GM19452 (cell line): ENCODE measurements around the gene BRD1.
"Not testable (repeated sequence)": the region's sequence is repeated elsewhere in the genome, so short reads cannot be mapped to it uniquely, and the experiment has no call there.

ENCODE experiments used
- ATAC-seq: cut with Tn5 transposase; IDR thresholded peaks from one replicate; pipeline ENCODE4 v1.9.1; 2021; ENCODE audit not compliant: unreplicated experiment

The BRD1 gene

DNA sequence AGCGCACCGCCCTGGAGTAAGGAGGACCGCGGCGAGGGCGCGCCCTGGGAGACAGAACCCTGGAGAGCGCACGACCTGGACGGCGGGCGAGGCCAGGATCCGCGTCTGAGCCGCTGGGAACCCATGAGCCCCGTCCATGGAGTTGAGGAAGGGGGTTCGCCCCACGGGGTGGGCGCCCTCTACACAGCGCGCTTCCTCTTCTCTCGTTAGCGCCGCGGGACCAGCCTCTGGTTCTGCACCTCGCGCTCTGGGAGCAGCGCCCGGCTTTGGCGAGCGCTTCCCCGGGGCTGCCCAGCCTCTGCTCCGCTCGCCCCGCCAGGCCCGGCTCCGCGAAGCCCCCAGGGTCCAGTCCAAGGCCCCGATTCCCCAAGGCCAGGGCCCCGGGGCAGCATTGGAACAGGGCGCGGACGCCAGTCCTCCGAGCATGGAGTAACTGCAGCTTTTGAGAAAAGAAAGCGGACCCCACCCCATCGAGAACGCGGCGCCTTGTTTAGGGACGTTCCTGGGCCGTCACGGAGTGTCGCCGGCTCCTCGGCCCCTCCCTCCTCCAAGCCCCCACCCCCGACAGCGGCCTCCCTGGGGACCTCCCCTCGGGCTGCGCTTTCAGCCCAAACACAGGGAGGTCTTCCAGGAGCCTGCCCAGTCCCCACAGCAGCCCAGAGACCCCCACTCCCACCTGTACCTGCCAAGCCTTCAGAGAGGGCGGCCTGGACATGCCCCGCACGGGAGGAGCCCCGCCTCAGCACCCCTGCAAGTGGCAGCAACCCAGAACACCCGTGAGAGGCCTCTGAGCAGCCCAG is 56.2 kb downstream of the BRD1 start:
- ATAC-seq = no peak

DNA sequence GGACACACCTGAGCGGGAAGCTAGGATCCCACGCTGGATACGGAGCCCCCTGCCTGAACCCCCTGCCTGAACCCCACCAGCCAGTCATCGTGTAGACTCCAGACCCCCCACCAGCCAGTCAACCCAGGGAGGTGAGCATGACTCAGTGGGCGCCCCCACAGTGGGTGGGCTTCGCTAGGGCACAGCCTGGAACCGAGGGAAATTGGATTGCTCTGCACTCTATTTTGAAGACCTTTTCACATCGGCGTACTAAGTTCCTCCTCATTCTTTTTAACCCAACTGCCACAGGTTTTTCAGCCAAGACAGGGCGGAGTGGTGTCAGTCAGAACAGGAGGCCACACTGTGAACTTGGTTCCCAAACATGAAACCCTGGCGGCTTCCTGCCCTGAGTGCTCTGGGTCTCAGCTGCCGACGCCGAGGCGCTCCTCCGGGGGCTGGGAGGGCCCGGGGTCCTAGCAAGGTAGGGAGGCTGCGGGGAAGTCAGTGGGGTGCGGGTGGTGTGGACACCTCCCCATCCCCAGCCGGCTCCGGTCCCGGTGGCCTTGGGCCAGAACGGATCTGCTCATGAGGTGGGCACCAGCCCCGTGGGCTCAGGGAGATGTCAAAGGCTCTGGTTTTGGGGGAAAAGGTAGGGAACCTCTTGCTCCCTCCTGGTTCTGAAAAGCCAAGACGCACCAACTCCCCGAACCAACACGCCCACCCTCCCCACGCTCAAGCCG is 57.0 kb downstream of the BRD1 start:
- no peak for ATAC-seq

DNA sequence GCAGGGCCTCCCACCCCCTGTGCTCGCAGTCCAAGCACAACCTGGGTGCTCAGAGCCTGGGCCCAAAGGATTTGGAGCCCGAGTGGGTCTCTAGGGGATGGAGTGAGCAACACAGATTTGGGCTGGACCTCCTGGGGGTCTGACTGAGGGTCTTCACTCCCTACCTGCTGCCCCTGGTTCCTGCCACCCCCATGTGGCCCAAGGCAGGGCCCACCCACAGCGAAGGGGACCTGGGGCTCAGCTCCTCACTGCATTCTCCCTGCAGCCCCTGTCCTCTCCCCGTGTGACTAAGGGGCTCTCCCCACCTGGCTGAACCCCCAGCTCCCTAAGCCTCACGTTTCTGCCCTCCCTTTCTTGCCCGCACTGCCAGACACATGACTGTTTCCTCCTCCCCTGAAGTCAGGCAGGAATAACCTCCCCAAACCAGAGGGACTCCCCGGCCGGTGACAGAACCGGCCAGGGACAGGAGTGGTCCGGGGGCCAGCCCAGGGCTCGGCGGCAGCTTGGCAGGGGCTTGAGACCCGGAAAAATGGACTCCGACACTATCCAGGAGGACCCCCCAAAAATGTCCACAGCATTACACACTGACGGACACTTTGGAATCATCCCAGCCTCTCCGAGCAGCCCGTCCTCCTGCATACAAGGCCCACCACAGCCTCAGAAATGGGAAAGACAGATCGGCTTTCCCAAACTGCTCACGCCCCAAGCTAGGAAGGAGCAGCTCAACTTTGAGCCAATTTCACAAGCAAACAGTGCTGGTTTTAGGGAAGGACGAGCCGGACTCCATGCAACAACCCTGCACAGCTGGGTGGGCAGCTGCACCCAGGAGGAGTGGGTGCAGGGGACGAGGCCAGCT is 57.8 kb downstream of the BRD1 start:
- ATAC-seq = no peak

DNA sequence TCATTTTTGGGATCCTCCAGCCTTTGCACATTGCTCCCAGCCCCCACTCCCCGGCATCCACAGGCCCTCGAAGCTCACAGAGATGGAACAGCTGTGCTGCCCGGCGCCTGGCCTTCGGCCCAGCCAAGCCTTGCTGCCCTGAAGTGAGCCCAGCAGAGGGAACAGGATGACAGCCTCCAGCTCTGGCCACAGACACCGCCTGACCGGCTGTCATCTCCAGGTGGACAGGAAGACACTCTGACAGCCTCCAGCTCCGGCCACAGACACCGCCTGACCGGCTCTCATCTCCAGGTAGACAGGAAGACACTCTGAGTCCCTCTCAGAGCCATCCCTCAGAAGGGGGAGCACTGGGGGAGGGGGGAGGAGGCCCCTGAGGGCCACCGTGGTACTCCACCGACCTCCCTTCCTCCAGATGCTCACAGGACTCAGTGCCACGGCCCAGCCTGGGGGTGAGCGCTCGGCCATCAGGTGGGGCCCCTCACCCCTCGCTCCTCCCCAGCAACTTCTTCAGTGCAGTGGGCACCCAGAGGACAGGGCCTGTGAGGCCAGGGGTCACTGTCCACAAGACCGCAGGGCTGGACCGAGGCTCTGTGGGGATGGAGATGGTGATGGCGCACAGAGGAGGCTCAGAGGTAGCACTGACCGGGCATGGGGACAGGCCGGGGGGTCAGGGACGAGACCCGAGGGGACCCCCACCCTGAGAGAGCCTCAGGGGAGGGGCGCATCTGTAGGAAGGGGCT is 58.6 kb downstream of the BRD1 start:
- ATAC-seq = no peak

DNA sequence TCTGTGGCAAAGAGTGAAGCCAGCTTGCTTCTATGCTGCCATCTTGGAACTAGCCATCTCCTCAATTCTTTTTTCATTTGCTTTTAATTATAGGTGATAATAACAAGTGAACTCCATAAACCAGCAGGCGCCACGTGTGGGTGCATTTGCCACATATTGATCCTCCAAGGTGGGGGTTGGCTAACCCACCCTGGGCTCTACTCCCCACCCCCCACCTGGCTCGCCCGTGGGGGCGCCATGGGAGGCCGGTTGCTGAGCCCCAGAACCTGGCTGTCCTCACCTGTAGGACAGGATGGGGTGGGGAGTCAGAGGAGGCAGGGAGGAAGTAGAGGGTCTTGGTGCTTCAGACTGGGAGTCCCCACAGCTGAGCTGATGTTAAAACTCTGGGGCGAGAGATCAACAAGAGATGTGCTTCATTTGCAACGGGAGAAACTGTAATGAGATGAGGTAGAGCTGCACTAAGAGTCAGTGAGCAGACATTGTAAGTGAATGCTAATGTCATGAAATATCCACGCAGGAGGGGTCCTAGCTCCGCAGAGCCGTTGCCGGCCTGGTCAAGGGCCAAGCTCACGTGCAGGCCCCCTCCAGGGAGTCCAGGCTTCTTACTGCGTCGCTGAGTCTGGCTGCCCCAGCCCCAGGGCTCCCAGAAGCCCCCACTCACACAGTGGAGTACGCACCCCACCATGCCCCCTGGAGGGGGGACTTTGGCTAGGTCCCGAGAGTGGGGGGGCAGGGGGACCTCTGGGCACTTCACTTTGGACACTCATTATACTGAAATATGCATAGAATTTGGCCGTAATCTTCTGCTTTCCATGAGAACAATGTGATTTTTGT is 59.4 kb downstream of the BRD1 start:
- no peak for ATAC-seq

DNA sequence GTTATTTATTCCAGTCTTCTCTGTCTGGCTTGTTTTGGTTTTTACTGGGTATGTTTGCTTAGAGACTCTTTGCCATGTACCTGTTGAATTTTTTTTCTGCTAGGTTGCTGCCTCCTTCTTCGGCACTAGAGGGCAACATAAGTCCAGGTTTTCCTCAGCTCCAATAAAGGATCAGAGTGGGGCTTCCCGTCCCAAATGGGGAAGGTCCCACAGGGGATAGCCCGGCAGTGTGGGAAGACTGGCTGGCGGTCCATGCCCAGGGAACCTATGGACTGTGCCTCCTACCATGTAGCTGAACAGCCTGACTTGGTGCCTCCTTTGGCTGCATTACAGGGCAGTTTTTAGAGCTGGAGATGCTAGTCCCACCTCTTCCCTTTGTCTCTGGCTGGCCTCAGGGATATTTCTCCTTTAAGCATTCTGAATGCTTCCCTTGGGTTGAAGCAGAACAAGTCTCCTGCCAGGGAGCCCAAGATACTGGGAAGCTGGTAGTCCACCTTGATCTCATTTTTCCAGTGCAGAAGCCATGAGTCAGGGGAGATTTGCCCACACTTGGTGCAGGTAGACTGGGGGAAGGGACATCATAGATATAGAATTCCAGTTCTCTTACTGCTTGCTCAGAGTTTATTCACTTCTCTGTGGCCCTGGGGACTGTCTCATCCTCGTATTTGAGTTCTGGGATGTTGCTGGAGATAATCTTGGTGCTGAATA is 60.2 kb downstream of the BRD1 start:
- no peak for ATAC-seq

DNA sequence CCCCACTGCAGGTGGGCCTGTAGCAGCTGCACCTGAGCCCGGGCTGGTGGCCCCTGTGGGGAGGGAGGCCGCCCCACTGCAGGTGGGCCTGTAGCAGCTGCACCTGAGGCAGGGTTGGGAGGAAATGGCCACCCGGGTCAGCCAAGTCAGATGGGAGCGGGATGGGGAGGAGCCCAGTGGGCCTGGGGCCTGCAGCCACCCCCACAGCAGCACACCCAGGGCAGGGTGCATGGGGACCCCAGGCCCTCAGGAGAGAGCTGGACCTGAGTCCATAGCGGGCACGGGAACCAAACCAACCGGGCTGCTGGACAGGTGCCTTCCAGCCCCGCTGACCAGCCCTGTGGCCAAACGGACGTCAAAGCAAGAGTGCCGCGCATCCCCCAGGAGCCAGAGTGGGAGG is 61.7 kb downstream of the BRD1 start:
- ATAC-seq = no peak

DNA sequence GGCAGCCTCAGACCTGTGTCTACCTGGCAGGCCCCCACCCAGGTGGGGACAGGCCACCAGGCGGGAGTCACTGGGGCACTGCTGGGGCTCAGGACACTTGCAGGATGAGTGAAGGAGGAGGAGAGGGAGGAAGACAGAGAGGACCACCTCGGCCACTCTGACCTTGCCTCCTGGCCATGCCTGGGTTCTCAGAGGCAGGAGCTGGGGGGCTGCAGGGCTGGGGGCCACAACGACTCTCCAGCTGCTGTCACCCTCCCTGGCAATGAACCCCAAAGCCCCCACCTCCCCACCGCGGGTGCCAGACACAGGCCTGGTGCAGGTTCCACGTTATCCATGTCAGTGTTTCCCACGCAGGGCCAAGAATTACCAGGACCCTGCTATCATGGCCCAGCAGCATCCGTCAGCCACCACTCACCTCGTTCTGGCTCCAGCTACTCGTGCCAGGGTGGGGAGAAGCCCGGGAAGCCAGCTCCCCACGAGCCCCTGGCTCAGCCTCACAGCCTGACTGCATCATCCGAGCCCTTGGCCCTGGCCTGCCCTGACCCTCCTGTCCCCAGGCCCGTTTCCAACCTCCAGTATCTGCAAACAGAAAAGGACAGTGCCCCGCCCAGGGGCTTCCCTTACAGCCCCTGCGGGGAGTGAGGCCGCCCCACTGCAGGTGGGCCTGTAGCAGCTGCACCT is 62.4 kb downstream of the BRD1 start:
- ATAC-seq = no peak

DNA sequence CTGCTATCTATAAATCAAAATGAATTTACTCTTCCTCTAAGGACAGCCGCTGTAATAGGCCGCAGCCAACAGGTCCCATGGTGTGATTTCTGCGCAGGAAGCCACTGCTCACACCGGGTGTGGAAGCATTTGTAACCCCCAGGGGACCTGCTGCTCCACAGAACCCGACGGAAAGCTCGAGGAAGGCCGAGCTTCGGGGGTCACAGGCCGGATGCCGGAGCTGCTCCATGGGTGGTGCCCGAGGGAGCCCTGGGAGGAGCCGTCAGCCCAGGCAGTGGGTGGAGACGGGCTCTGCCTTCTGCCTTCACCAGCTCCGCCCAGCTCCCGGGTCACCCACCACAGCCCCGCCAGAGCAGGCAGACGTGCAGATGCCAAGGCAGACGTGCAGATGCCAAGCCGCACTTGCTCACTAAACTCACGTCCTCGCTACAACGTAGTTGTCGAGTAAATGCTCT is 63.5 kb downstream of the BRD1 start:
- ATAC-seq = no peak

DNA sequence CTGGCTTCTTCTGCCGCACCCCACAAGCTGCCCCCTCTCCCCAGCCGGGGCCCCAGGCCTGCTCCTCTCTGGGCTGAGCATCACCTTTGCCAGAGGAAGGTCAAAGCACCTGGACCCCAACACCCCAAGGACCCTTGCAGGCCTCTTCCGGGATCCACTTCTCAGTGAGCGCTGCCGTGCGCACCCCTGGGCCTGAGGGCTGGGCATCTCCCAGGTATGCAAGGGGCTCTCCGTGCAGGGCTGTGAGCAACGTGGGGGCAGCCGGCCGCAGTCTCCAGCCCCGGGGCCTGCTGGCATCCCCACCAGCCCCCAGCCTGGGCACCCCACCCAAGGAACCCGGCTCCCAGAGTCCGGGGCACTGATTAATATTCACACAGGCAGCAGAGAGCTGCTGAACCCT is 64.0 kb downstream of the BRD1 start:
- no peak for ATAC-seq

DNA sequence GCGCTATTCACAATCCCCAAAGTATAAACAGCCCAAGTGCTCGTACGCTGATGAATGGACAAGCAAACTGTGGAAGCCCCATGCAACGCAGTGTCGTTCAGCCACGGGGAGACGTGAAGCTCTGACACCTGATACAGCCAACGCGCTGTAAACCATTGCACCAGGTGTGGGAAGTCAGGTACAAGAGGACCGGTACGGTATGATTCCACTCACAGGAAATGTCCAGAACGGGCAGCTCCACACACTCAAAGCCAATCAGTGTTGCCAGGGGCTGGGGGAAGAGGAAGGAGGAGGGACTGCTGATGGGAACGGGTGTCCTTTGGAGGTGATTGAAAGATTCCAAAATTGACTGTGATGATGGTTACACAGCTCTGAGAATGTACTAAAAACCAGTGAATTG is 64.5 kb downstream of the BRD1 start:
- no peak for ATAC-seq

DNA sequence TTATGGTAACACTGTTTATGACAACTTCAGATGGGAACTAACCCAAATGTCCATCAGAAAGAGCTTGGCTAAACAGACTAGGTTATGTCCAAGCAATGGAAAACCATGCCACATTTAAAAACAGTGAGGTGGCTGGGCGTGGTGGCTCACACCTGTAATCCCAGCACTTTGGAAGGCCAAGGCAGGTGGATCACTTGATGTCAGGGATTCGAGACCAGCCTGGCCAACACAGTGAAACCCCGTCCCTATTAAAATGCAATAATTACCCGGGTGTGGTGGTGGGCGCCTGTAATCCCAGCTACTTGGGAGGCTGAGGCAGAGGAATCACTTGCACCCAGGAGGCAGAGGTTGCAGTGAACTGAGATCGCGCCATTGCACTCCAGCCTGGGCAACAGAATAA is 65.1 kb downstream of the BRD1 start:
- ATAC-seq = not testable (repeated sequence)

DNA sequence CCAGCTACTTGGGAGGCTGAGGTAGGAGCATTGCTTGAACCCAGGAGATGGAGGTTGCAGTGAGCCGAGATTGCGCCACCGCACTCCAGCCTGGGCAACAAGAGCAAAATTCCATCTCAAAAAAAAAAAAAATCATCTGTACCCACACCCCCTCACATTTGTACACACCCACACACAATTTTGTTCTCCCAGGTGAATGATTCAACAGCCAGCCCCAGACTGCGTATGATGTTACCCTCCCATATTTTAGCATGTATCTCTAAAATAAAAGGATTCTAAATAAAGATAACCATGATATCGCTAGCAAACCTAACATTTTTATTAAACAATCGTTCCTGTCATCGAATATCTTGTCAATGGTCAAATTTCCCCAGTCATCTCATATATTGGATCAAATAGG is 65.8 kb downstream of the BRD1 start:
- ATAC-seq = no peak

DNA sequence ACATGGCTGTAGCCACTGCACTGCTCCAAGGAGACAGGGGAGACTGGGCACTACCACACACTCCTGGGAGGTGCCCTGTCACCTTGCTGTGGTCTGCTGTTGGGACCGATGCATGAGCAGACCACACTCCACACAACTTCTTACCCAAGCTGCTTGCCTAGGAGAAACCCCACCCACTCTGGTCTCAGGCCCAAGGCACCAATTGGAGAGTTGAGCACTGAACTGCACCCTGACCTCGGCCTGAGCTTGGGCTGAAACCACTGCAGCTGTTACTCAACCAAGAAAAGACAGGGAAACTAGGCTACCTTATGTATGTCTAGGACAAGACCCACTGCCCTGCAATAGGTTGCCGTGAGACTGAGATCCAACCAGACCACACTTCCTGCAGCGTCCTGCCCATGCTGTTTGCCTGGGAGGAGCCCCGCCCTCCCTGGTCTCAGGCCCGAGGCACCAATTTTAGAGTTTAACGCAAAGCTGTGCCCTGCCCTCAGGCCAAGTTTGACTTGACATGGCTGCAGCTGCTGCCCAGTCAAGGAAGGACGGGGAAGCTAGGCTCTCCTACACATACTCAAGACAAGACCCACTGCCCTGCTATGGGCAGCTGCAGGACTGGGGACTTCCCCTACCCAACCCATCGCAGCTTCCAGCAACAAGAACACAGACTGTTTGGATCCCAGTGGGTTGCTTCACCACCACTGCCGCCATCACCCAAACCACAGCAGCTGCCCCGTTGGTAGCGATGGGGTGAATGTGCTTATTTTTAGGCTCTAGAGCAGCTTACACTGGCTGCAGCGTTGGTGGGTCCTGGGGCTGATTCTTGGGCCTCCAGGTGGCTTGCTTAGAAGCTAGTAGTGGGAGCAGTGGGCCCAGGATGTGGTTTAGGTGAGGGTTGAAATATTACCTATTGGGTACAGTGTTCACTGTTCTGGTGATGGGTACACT is 66.8 kb downstream of the BRD1 start:
- ATAC-seq = peak; percentile 67

DNA sequence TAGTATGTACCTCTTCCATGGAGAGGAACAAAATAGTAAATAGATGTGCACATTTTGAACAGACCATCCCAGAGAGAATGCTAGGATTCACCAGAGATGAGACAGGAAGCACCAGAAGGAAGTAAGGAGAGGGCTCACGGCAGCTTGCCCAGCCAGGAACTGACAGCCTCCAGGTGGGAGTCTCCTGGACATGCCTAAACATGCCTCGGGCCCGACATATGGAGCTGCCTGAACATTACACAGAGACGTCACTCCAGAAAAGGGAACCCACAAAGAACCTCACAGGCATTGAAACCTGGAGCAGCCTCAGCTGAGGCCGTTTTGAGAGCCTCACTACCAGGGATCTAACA is 67.4 kb downstream of the BRD1 start:
- ATAC-seq = no peak

DNA sequence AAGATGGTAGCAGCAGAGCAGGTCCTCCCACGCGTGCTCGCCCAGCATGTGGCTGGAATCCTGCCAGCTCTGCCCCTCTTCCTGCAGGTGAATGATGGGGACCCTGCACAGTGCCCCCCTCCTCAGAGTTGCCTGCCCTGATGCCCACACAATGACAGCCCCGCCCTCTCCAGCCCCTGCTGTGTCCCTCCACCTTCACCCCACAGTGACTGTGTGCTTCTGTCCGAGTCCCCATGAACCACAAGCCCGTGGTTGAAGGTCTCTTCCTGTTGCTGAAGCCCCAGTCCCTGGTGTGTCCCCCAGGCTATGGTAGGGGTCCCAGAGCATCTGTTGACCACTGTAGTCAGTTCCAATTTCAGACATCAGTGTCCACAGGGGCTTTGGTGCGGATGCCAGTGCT is 71.0 kb downstream of the BRD1 start:
- ATAC-seq = no peak

DNA sequence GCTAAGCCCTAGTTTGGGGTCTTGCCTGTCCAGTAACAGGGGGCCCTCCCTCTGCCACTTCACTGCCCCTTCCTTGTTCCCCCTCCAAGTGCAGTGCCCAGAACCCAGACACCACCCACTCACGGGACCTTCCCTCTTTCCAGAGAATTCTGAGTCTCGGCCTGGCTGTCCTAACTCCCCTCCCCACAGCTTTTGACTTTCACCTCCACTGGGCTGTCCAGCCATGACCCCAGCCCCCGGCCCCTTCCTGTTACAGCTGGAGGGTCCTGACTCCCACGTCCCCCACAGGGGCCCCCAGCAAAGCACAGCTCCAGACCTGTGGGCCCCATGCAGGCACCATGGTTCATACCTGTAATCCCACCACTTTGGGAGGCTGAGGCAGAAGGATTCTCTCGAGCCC is 71.5 kb downstream of the BRD1 start:
- ATAC-seq = no peak

DNA sequence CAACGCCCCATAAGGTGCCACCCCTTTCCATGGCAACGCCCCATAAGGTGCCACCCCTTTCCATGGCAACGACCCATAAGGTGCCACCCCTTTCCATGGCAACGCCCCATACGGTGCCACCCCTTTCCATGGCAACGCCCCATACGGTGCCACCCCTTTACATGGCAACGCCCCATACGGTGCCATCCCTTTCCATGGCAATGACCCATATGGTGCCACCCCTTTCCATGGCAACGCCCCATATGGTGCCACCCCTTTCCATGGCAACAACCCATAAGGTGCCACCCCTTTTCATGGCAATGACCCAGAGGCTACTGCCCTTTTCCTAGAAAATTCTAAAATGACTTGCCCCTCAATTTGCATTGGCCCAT is 72.1 kb downstream of the BRD1 start:
- ATAC-seq = no peak
